Adipocyte (in vitro differentiated cells): ENCODE measurements around the gene GIMAP7.

Experiments used
- DNase-seq: peaks from one replicate; pipeline ENCODE4 v3.0.0-alpha.2; 2015; ENCODE audit warnings: low read depth
- H3K27me3 ChIP-seq: replicated peaks from 2 replicates; pipeline ENCODE4 v1.7.0; 2013; ENCODE audit warnings: mild to moderate bottlenecking, low read length, moderate library complexity; ENCODE audit not compliant: control insufficient read depth, insufficient read depth
- H3K36me3 ChIP-seq: 2 replicates; pipeline ENCODE4 v1.7.0; 2013; ENCODE audit warnings: low read length, mild to moderate bottlenecking, moderate library complexity; ENCODE audit not compliant: control insufficient read depth, insufficient read depth, severe bottlenecking
- H3K4me1 ChIP-seq: 2 replicates; pipeline ENCODE4 v1.7.0; 2013; ENCODE audit warnings: mild to moderate bottlenecking, low read length, moderate library complexity; ENCODE audit not compliant: control insufficient read depth, insufficient read depth
- H3K4me3 ChIP-seq: 2 replicates; pipeline ENCODE4 v1.7.0; 2013; ENCODE audit warnings: mild to moderate bottlenecking, low read length, moderate library complexity
- H3K9ac ChIP-seq: 2 replicates; pipeline ENCODE4 v1.7.0; 2013; ENCODE audit warnings: mild to moderate bottlenecking, low read length, moderate library complexity
- H3K9me3 ChIP-seq: 2 replicates; pipeline ENCODE4 v1.7.0; 2013; ENCODE audit warnings: mild to moderate bottlenecking, low read length, moderate library complexity; ENCODE audit not compliant: control insufficient read depth

Gene GIMAP7

GRCh38 chr7:150562919-150563318 lies 48.2 kb downstream of the GIMAP7 start:
- no peak overlapping the region for H3K9ac ChIP-seq
- H3K4me3 ChIP-seq = no peak overlapping the region
- H3K36me3 ChIP-seq = no peaks in the 10 kb centered on the region
- DNase-seq = no peak
- no peaks in the 10 kb centered on the region for H3K27me3 ChIP-seq
- H3K4me1 ChIP-seq = no peaks in the 10 kb centered on the region
- peaks cover 19% of the 10 kb centered on the region for H3K9me3 ChIP-seq

GRCh38 chr7:150564006-150564405 lies 49.3 kb downstream of the GIMAP7 start:
- no peak overlapping the region for H3K4me3 ChIP-seq
- H3K9me3 ChIP-seq = peaks cover 13% of the 10 kb centered on the region
- no peaks in the 10 kb centered on the region for H3K4me1 ChIP-seq
- no peaks in the 10 kb centered on the region for H3K27me3 ChIP-seq
- no peak for DNase-seq
- H3K36me3 ChIP-seq = no peaks in the 10 kb centered on the region
- no peak overlapping the region for H3K9ac ChIP-seq

- Histone ChIP-seq H3K4me1 (no peaks in the 10 kb centered on the region), H3K36me3 (no peaks in the 10 kb centered on the region), H3K9ac (no peak overlapping the region), H3K4me3 (no peak overlapping the region), H3K27me3 (no peaks in the 10 kb centered on the region), H3K9me3 (peaks cover 13% of the 10 kb centered on the region)
- DNase-seq = no peak
Measured at GRCh38 chr7:150564566-150564965, 49.9 kb downstream of the GIMAP7 start.

- Histone ChIP-seq H3K36me3 (no peaks in the 10 kb centered on the region), H3K27me3 (no peaks in the 10 kb centered on the region), H3K9me3 (peaks cover 10% of the 10 kb centered on the region), H3K4me1 (no peaks in the 10 kb centered on the region), H3K4me3 (no peak overlapping the region), H3K9ac (no peak overlapping the region)
- no peak for DNase-seq
Measured at GRCh38 chr7:150565239-150565638, 50.6 kb downstream of the GIMAP7 start.

- Histone ChIP-seq H3K27me3 (no peaks in the 10 kb centered on the region), H3K4me3 (no peak overlapping the region), H3K9ac (no peak overlapping the region), H3K9me3 (peaks cover 2% of the 10 kb centered on the region), H3K4me1 (no peaks in the 10 kb centered on the region), H3K36me3 (no peaks in the 10 kb centered on the region)
- no peak for DNase-seq
Measured at GRCh38 chr7:150566123-150566522, 51.5 kb downstream of the GIMAP7 start.

GRCh38 chr7:150566572-150566971 lies 51.9 kb downstream of the GIMAP7 start:
- Histone ChIP-seq H3K9ac (no peak overlapping the region), H3K4me1 (no peaks in the 10 kb centered on the region), H3K4me3 (no peak overlapping the region), H3K36me3 (no peaks in the 10 kb centered on the region), H3K27me3 (no peaks in the 10 kb centered on the region), H3K9me3 (no peaks in the 10 kb centered on the region)
- DNase-seq = no peak

GRCh38 chr7:150567169-150567568 lies 52.5 kb downstream of the GIMAP7 start, which contains the start of gene GIMAP4:
Gene GIMAP4, plus strand, starts transcription at chr7:150567390. Its CDS starts 2,512 bp downstream, at chr7:150569902.
- no peaks in the 10 kb centered on the region for H3K9me3 ChIP-seq
- H3K27me3 ChIP-seq = no peaks in the 10 kb centered on the region
- no peak within 1 kb of the TSS for H3K9ac ChIP-seq
- no peaks in the 10 kb centered on the region for H3K4me1 ChIP-seq
- no peak within 1 kb of the TSS for H3K4me3 ChIP-seq
- no peak for DNase-seq
- H3K36me3 ChIP-seq = no peaks in the 10 kb centered on the region

GRCh38 chr7:150567871-150568301 lies 53.2 kb downstream of the GIMAP7 start:
- H3K4me3 ChIP-seq = no peak overlapping the region
- no peaks in the 10 kb centered on the region for H3K36me3 ChIP-seq
- no peaks in the 10 kb centered on the region for H3K9me3 ChIP-seq
- H3K4me1 ChIP-seq = no peaks in the 10 kb centered on the region
- no peak for DNase-seq
- no peaks in the 10 kb centered on the region for H3K27me3 ChIP-seq
- H3K9ac ChIP-seq = no peak overlapping the region

GRCh38 chr7:150568714-150569113 lies 54.0 kb downstream of the GIMAP7 start:
- no peaks in the 10 kb centered on the region for H3K4me1 ChIP-seq
- no peaks in the 10 kb centered on the region for H3K36me3 ChIP-seq
- no peaks in the 10 kb centered on the region for H3K9me3 ChIP-seq
- H3K9ac ChIP-seq = no peak overlapping the region
- no peak overlapping the region for H3K4me3 ChIP-seq
- H3K27me3 ChIP-seq = no peaks in the 10 kb centered on the region
- no peak for DNase-seq

GRCh38 chr7:150569245-150569955 lies 54.7 kb downstream of the GIMAP7 start:
- Histone ChIP-seq H3K27me3 (no peaks in the 10 kb centered on the region), H3K36me3 (no peaks in the 10 kb centered on the region), H3K4me1 (no peaks in the 10 kb centered on the region), H3K9me3 (no peaks in the 10 kb centered on the region), H3K9ac (no peak overlapping the region), H3K4me3 (no peak overlapping the region)
- DNase-seq = no peak
